Measurements from ENCODE around the gene PHF21B.

PHF21B gene

DNA sequence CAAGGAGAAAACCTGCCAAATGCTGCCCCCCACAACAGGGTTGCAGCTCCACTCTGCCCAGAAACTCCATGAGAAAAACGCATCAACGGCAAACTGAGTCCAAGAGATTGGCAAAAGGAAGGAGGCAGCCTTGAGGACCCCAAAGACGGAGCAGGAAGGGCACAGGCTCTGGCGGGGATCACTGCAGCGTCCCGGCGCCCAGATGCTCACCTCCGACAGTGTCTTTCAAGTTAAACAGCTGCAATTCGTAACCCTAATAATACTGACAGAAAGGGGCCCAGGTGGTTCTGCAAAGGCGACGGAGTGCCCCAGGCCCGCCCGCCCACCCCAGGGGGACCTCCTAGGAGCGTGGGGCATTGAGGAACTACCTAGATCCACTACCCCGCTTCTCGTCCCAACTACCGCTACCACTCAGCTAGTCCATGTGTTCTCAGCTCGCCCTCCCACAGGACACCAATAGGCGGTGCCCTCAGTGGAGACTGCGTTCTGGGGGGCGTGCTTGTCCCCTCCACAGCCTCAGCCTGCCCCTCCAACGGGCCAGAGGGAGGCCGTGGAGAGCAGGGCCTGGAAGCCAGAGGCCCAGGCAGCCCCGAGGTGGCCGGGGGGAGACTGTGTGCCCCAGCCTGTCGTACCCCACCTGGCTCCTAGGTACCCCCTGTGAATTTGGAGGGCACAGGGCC, 127.4 kb downstream of the PHF21B start:
- H3K36me3 ChIP-seq, result peaks cover 47% of the 10 kb centered on the region
- H3K27ac ChIP-seq, result no peak overlapping the region

GRCh38 chr22:44881624-44882023, 128.2 kb downstream of the PHF21B start:
- no peak for DNase-seq
- peaks cover 52% of the 10 kb centered on the region for H3K36me3 ChIP-seq
- no peak overlapping the region for H3K4me3 ChIP-seq (ENCODE audit: low read depth, low read length)
- H3K9me3 ChIP-seq (ENCODE audit: severe bottlenecking), result peaks cover 7% of the 10 kb centered on the region
- TF ChIP-seq CTCF (IDR thresholded peaks at IDR 0.05; ENCODE audit: low read depth, low read length), result no peak
- H3K27me3 ChIP-seq (ENCODE audit: insufficient read depth, low read depth, severe bottlenecking), result no peaks in the 10 kb centered on the region
- no peak overlapping the region for H3K27ac ChIP-seq

More for the DNA sequence above, 127.4 kb downstream of the PHF21B start:
- no peak for TF ChIP-seq CTCF (IDR thresholded peaks at IDR 0.05; ENCODE audit: low read depth, low read length)
- H3K27me3 ChIP-seq (ENCODE audit: insufficient read depth, low read depth, severe bottlenecking), result no peaks in the 10 kb centered on the region
- no peak overlapping the region for H3K4me3 ChIP-seq (ENCODE audit: low read depth, low read length)
- H3K9me3 ChIP-seq (ENCODE audit: severe bottlenecking), result peaks cover 1% of the 10 kb centered on the region
- DNase-seq, result no peak

DNA sequence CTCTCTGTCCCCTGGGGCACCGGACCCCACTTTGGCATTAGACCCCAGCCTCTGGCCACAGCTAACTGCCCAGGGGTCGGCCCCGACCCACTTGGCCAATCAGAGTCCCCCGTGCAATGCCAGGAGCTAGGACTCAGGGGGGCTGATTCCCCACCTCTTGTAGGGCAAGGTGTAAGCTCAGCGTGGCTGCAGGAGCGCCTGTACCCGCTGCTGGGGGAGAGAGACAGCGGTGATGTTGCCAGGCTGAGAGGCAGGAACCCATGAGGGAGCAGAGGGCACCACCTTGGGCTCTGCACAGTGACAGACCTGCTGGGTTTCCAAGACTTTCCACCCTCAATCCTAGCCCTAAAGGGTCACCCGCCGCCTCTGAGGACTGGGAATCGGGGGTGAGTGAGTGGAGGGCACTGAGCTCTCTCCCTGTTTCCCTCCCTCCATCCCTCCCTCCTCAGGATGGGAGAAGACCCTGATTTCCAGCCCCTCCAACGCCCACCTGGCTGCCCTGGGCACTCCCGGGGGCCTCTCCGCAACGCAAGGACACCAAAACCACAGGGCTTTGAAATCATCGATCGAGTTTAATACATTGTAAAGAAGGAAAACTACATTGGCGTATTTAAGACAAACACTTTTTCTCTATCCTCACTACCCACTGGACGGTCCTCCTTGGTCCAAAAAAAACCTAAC, 129.1 kb downstream of the PHF21B start:
- H3K27ac ChIP-seq, result no peak overlapping the region
- no peak overlapping the region for H3K4me3 ChIP-seq (ENCODE audit: low read depth, low read length)
- peaks cover 10% of the 10 kb centered on the region for H3K9me3 ChIP-seq (ENCODE audit: severe bottlenecking)
- no peaks in the 10 kb centered on the region for H3K27me3 ChIP-seq (ENCODE audit: insufficient read depth, low read depth, severe bottlenecking)
- TF ChIP-seq CTCF (IDR thresholded peaks at IDR 0.05; ENCODE audit: low read depth, low read length), result no peak
- no peak for DNase-seq
- peaks cover 51% of the 10 kb centered on the region for H3K36me3 ChIP-seq

- H3K27me3 ChIP-seq (ENCODE audit: insufficient read depth, low read depth, severe bottlenecking), result no peaks in the 10 kb centered on the region
- DNase-seq, result no peak
- peaks cover 40% of the 10 kb centered on the region for H3K36me3 ChIP-seq
- peaks cover 10% of the 10 kb centered on the region for H3K9me3 ChIP-seq (ENCODE audit: severe bottlenecking)
- H3K27ac ChIP-seq, result no peak overlapping the region
- no peak overlapping the region for H3K4me3 ChIP-seq (ENCODE audit: low read depth, low read length)
- TF ChIP-seq CTCF (IDR thresholded peaks at IDR 0.05; ENCODE audit: low read depth, low read length), result no peak
Observed at GRCh38 chr22:44879301-44879680, 130.5 kb downstream of the PHF21B start.

DNA sequence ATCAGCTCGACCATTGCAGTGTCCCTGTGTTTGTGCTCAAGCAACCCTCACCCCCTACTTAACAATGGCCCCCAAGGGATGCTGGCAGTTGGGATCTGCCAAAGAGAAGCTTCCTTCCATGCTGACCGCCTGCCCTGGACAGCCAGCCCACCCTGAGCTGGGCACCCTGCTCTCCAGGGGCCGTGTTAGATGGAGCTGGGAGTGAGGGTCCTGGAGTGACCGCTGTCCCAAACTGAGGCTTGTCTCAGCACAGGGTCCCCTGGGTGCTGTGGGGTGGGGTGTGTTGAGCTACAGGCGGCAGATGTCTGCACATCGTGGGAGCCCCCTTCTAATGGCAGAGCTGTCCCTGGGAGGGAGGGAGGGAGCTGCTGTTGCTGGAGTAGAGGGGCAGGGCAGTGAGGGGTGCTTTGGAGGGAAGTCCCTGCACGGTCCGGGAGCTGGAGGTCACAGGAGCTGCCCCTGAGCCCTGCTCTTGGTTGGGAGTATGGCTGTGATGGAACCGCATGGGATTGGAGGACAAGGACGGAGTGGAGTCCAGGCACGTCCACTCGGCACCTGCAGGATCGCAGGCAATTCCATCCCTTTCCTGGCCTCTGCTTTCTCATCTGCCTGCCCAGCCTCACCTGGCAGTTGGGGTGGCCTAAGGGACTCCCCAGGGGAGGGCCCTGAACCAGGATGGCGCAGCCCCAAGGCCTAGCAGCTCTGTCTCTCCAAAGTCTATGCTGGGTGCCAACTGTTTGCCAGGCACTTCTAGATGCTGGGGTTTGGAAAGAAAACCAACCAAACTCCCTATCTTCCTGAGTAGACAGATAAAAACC, 131.1 kb downstream of the PHF21B start:
- DNase-seq, result no peak
- peaks cover 43% of the 10 kb centered on the region for H3K36me3 ChIP-seq
- H3K9me3 ChIP-seq (ENCODE audit: severe bottlenecking), result peaks cover 10% of the 10 kb centered on the region
- TF ChIP-seq CTCF (IDR thresholded peaks at IDR 0.05; ENCODE audit: low read depth, low read length), result no peak
- no peak overlapping the region for H3K4me3 ChIP-seq (ENCODE audit: low read depth, low read length)
- H3K27me3 ChIP-seq (ENCODE audit: insufficient read depth, low read depth, severe bottlenecking), result no peaks in the 10 kb centered on the region
- no peak overlapping the region for H3K27ac ChIP-seq
